H9 (cell line): ENCODE results near the gene PEAK3. TPM values are rescaled to one million over a fixed set of nuclear protein-coding genes. Genes with fewer than 3 reads are reported as not detected.

ENCODE experiments used
- DNase-seq: peaks from one replicate; pipeline ENCODE4 v3.0.0-alpha.2; 2017
- H2AFZ ChIP-seq: one replicate; pipeline ENCODE4 v1.6.1; 2013; ENCODE audit warnings: mild to moderate bottlenecking, low read length, control low read depth, moderate library complexity
- H2AK5ac ChIP-seq: 2 replicates; pipeline ENCODE4 v1.6.1; 2013; ENCODE audit warnings: low read length, control low read depth, mixed read lengths; ENCODE audit not compliant: insufficient read length
- H2BK120ac ChIP-seq: one replicate; pipeline ENCODE4 v1.6.1; 2013; ENCODE audit warnings: low read depth, mild to moderate bottlenecking, low read length, control low read depth, inconsistent platforms; ENCODE audit not compliant: poor library complexity, severe bottlenecking
- H2BK12ac ChIP-seq: 2 replicates; pipeline ENCODE4 v1.6.1; 2013; ENCODE audit warnings: low read length, control low read depth, mixed read lengths, low read depth; ENCODE audit not compliant: insufficient read length
- H2BK15ac ChIP-seq: 2 replicates; pipeline ENCODE4 v1.6.1; 2013; ENCODE audit warnings: low read depth, low read length, control low read depth
- H2BK20ac ChIP-seq: one replicate; pipeline ENCODE4 v1.6.1; 2013; ENCODE audit warnings: low read depth, mild to moderate bottlenecking, low read length, control low read depth, inconsistent platforms; ENCODE audit not compliant: poor library complexity, severe bottlenecking
- H2BK5ac ChIP-seq: 2 replicates; pipeline ENCODE4 v1.6.1; 2013; ENCODE audit warnings: low read length, control low read depth, mixed read lengths; ENCODE audit not compliant: insufficient read length
- H3K14ac ChIP-seq: 2 replicates; pipeline ENCODE4 v1.6.1; 2013; ENCODE audit warnings: low read length, control low read depth; ENCODE audit not compliant: insufficient read depth
- H3K18ac ChIP-seq: 2 replicates; pipeline ENCODE4 v1.6.1; 2013; ENCODE audit warnings: low read depth, mild to moderate bottlenecking, mixed read lengths, low read length, control low read depth; ENCODE audit not compliant: insufficient read length
- H3K23ac ChIP-seq: 2 replicates; pipeline ENCODE4 v1.6.1; 2013; ENCODE audit warnings: low read length, control low read depth, mixed read lengths, low read depth; ENCODE audit not compliant: insufficient read length
- H3K23me2 ChIP-seq: 2 replicates; pipeline ENCODE4 v1.6.1; 2013; ENCODE audit warnings: low read depth, mild to moderate bottlenecking, mixed read lengths, low read length, control low read depth; ENCODE audit not compliant: insufficient read length, poor library complexity, severe bottlenecking
- H3K27ac ChIP-seq: 2 replicates; pipeline ENCODE4 v1.5.1; 2013; ENCODE audit warnings: low read length, control low read depth, mixed read lengths, low read depth; ENCODE audit not compliant: insufficient read length
- H3K27me3 ChIP-seq: 2 replicates; pipeline ENCODE4 v1.6.1; 2013; ENCODE audit warnings: low read length, control low read depth, inconsistent platforms; ENCODE audit not compliant: insufficient read depth
- H3K4ac ChIP-seq: 2 replicates; pipeline ENCODE4 v1.6.1; 2013; ENCODE audit warnings: low read depth, mild to moderate bottlenecking, control low read depth, inconsistent platforms, low read length, moderate library complexity
- H3K4me1 ChIP-seq: 2 replicates; pipeline ENCODE4 v1.6.1; 2013; ENCODE audit warnings: low read length, control low read depth, inconsistent platforms; ENCODE audit not compliant: insufficient read depth
- H3K4me2 ChIP-seq: 2 replicates; pipeline ENCODE4 v1.6.1; 2013; ENCODE audit warnings: low read length, control low read depth, mixed read lengths; ENCODE audit not compliant: insufficient read length, insufficient read depth
- H3K56ac ChIP-seq: 2 replicates; pipeline ENCODE4 v1.6.1; 2013; ENCODE audit warnings: low read depth, mild to moderate bottlenecking, mixed read lengths, low read length, control low read depth; ENCODE audit not compliant: insufficient read length
- H3K79me1 ChIP-seq: 2 replicates; pipeline ENCODE4 v1.6.1; 2013; ENCODE audit warnings: low read depth, mild to moderate bottlenecking, moderate library complexity, low read length, control low read depth, inconsistent platforms; ENCODE audit not compliant: insufficient read depth, poor library complexity, severe bottlenecking
- H3K79me2 ChIP-seq: 2 replicates; pipeline ENCODE4 v1.6.1; 2013; ENCODE audit warnings: low read length, control low read depth, inconsistent platforms; ENCODE audit not compliant: insufficient read depth
- H3K9ac ChIP-seq: 2 replicates; pipeline ENCODE4 v1.6.1; 2013; ENCODE audit warnings: low read length, control low read depth, mixed read lengths; ENCODE audit not compliant: insufficient read length; ENCODE audit errors: extremely low read depth
- H3K9me3 ChIP-seq: one replicate; pipeline ENCODE4 v1.6.1; 2013; ENCODE audit warnings: low read depth, low read length, inconsistent platforms; ENCODE audit not compliant: control insufficient read depth
- H3T11ph ChIP-seq: one replicate; pipeline ENCODE4 v1.6.1; 2013; ENCODE audit warnings: mild to moderate bottlenecking, low read length, control low read depth, inconsistent platforms
- H4K20me1 ChIP-seq: one replicate; pipeline ENCODE4 v1.6.1; 2013; ENCODE audit not compliant: control insufficient read depth, insufficient read length, insufficient read depth
- H4K5ac ChIP-seq: 2 replicates; pipeline ENCODE4 v1.6.1; 2013; ENCODE audit warnings: low read depth, mild to moderate bottlenecking, mixed read lengths, low read length, control low read depth; ENCODE audit not compliant: insufficient read length
- H4K8ac ChIP-seq: replicated peaks from 2 replicates; pipeline ENCODE4 v1.6.1; 2013; ENCODE audit warnings: low read length, control low read depth, mixed read lengths, low read depth; ENCODE audit not compliant: insufficient read length
- H4K91ac ChIP-seq: 2 replicates; pipeline ENCODE4 v1.6.1; 2013; ENCODE audit warnings: low read depth, mild to moderate bottlenecking, moderate library complexity, mixed read lengths, low read length, control low read depth; ENCODE audit not compliant: insufficient read length
- H3K27ac Mint-ChIP-seq, 3 experiments: 2 replicates in 2 of 3; 3 replicates in 1 of 3; pipeline ENCODE4 v1.8.0; 2020 to 2021; ENCODE audit warnings: mixed read lengths in 3 of 3, mild to moderate bottlenecking in 1 of 3, moderate library complexity in 1 of 3
- H3K27me3 Mint-ChIP-seq: 2 replicates; pipeline ENCODE4 v1.8.0; 2021; ENCODE audit warnings: low read depth, mild to moderate bottlenecking, moderate library complexity, mixed read lengths
- H3K36me3 Mint-ChIP-seq, 3 experiments: 2 replicates in 2 of 3; 3 replicates in 1 of 3; pipeline ENCODE4 v1.8.0; 2020 to 2021; ENCODE audit warnings: low read depth in 3 of 3, mixed read lengths in 3 of 3; ENCODE audit not compliant: insufficient read depth in 1 of 3
- H3K4me1 Mint-ChIP-seq, 2 experiments: 2 replicates each; pipeline ENCODE4 v1.8.0; 2020; ENCODE audit warnings: mixed read lengths in 2 of 2
- H3K4me3 Mint-ChIP-seq, 2 experiments: 2 replicates in 1 of 2; 3 replicates in 1 of 2; pipeline ENCODE4 v1.8.0; 2020 to 2021; ENCODE audit warnings: mild to moderate bottlenecking in 2 of 2, mixed read lengths in 2 of 2, moderate library complexity in 1 of 2
- H3K9me3 Mint-ChIP-seq, 2 experiments: 2 replicates in 1 of 2; 3 replicates in 1 of 2; pipeline ENCODE4 v1.8.0; 2020; ENCODE audit warnings: mild to moderate bottlenecking in 2 of 2, mixed read lengths in 2 of 2, moderate library complexity in 1 of 2
- WGBS: extraction: QIAGEN DNeasy Blood & Tissue Kit; methylation state at CpG from one replicate; pipeline ENCODE4 v1.1.7; 2013; ENCODE audit warnings: missing lambda C conversion rate, low lambda C conversion rate, mixed read lengths; ENCODE audit not compliant: insufficient read length; ENCODE audit errors: extremely low coverage; 5-methylcytosine and 5-hydroxymethylcytosine counted together
- total RNA-seq: library from RNA; stranded (reverse); gene quantifications from 2 replicates; pipeline ENCODE4 v1.2.1, GENCODE V29; 2021
- TF ChIP-seq, protein P1 (sequence below): fragments of 200-600 bp; sonication (generic); conservative IDR thresholded peaks from 3 replicates; pipeline ENCODE4 v1.8.0; 2021; ENCODE audit warnings: antibody characterized with exemption, mild to moderate bottlenecking

PEAK3 gene
- total RNA-seq, 1 experiment from 2014 or later, result not detected

DNA sequence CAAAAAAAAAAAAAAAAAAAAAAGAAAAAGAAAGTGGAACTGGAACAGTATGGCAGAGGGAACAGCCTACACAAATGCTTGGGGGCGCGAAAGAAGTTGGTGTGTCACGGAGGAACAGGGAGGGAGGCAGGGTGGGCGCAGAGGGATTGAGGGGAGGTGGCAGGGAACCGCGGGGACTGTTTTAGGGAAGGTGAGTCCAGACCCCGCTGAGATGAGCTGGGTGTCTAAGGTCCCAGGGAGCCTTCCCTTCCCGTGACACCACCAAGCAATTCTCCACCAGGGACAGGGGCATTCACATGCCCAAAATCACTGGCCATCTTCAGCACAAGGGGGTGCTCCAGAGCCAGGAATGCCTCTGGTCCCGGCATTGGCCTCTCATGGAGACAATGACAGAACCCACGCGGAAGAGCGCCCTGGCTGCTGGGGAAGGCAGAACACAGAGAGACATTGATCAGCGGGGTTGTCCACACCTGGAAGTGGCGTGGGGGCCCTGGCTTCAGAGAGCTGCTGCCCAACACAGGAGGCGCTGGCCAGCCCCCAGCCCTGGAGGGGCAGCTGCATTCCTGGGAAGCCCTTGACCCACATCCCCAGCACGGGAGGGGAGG, 6.9 kb downstream of the PEAK3 start:
- H3K18ac ChIP-seq, result no peak overlapping the region
- H3K4ac ChIP-seq, result no peak overlapping the region
- H3K9me3 ChIP-seq, result no peaks in the 10 kb centered on the region
- H3K27ac ChIP-seq, result no peak overlapping the region
- no peak overlapping the region for H3K56ac ChIP-seq
- peaks cover 20 to 25% of the 10 kb centered on the region in 2 experiments for H3K4me1 Mint-ChIP-seq
- H3K27me3 ChIP-seq, result no peaks in the 10 kb centered on the region
- H2BK20ac ChIP-seq, result no peak overlapping the region
- no peak overlapping the region for H2BK15ac ChIP-seq
- TF ChIP-seq, protein P1, sequence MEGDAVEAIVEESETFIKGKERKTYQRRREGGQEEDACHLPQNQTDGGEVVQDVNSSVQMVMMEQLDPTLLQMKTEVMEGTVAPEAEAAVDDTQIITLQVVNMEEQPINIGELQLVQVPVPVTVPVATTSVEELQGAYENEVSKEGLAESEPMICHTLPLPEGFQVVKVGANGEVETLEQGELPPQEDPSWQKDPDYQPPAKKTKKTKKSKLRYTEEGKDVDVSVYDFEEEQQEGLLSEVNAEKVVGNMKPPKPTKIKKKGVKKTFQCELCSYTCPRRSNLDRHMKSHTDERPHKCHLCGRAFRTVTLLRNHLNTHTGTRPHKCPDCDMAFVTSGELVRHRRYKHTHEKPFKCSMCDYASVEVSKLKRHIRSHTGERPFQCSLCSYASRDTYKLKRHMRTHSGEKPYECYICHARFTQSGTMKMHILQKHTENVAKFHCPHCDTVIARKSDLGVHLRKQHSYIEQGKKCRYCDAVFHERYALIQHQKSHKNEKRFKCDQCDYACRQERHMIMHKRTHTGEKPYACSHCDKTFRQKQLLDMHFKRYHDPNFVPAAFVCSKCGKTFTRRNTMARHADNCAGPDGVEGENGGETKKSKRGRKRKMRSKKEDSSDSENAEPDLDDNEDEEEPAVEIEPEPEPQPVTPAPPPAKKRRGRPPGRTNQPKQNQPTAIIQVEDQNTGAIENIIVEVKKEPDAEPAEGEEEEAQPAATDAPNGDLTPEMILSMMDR, result peak; percentile 75
- H4K5ac ChIP-seq, result no peak overlapping the region
- H3K36me3 Mint-ChIP-seq, result peaks cover 21 to 37% (median 25%) of the 10 kb centered on the region in 3 experiments
- no CpG with 5 or more reads among the region's 16 CpGs for WGBS
- peak; percentile 82 for DNase-seq
- peak overlapping the region in 1 of 2 experiments; percentile 57; a peak in 2 of 5 replicates for H3K4me3 Mint-ChIP-seq
- H4K8ac ChIP-seq, result no peak overlapping the region
- H3K79me1 ChIP-seq, result no peaks in the 10 kb centered on the region
- H2AFZ ChIP-seq, result no peak overlapping the region
- H3T11ph ChIP-seq, result no peak overlapping the region
- no peak overlapping the region for H2AK5ac ChIP-seq
- 0 out of 2 replicates have a peak, but pooled peaks cover 2% of the 10 kb centered on the region for H3K4me1 ChIP-seq
- H3K79me2 ChIP-seq, result peaks cover 17% of the 10 kb centered on the region; the same call in 1 of the 2 replicates
- H3K27ac Mint-ChIP-seq, result peak overlapping the region in 2 of 3 experiments; percentile 68 to 79; a peak in 3 of 7 replicates
- no peak overlapping the region for H3K4me2 ChIP-seq
- no peaks in the 10 kb centered on the region; a peak in 2 of 5 replicates for H3K9me3 Mint-ChIP-seq
- no peak overlapping the region for H2BK12ac ChIP-seq
- H4K91ac ChIP-seq, result no peak overlapping the region
- H3K23me2 ChIP-seq, result peaks cover 4% of the 10 kb centered on the region
- H3K27me3 Mint-ChIP-seq, result peaks cover 2% of the 10 kb centered on the region; the same call in 1 of the 2 replicates
- no peak overlapping the region for H3K9ac ChIP-seq
- no peak overlapping the region for H3K14ac ChIP-seq
- no peak overlapping the region for H2BK5ac ChIP-seq
- no peak overlapping the region for H2BK120ac ChIP-seq
- H4K20me1 ChIP-seq, result peaks cover 2% of the 10 kb centered on the region
- no peak overlapping the region for H3K23ac ChIP-seq
